Measurements from ENCODE around the gene NHLRC1.

NHLRC1 gene

GRCh38 chr6:18138906-18139305 is 16.4 kb upstream of the NHLRC1 start:
- DNase-seq, result no peak

- DNase-seq, result no peak
Observed at GRCh38 chr6:18136260-18136659, 13.8 kb upstream of the NHLRC1 start.

- DNase-seq, result no peak
Observed at GRCh38 chr6:18135171-18135570, 12.7 kb upstream of the NHLRC1 start.

- no peak for DNase-seq
Observed at GRCh38 chr6:18132346-18132745, 9.9 kb upstream of the NHLRC1 start.

GRCh38 chr6:18126121-18126520 is 3.6 kb upstream of the NHLRC1 start:
- DNase-seq, result no peak

- no peak for DNase-seq
Observed at GRCh38 chr6:18121580-18122127, 823 bp downstream of the NHLRC1 start.

- DNase-seq, result no peak
Observed at GRCh38 chr6:18119236-18119635, 3.2 kb downstream of the NHLRC1 start.

GRCh38 chr6:18118330-18118729 is 4.1 kb downstream of the NHLRC1 start:
- no peak for DNase-seq

GRCh38 chr6:18117136-18117535 is 5.3 kb downstream of the NHLRC1 start:
- no peak for DNase-seq

- DNase-seq, result no peak
Observed at GRCh38 chr6:18115356-18115755, 7.1 kb downstream of the NHLRC1 start.

- DNase-seq, result no peak
Observed at GRCh38 chr6:18110162-18110561, 12.3 kb downstream of the NHLRC1 start.

GRCh38 chr6:18107061-18107460 is 15.4 kb downstream of the NHLRC1 start:
- DNase-seq, result no peak

GRCh38 chr6:18102783-18103509 is 19.5 kb downstream of the NHLRC1 start:
- no peak for DNase-seq

GRCh38 chr6:18101873-18102272 is 20.6 kb downstream of the NHLRC1 start:
- DNase-seq, result no peak

- DNase-seq, result no peak
Observed at GRCh38 chr6:18101271-18101670, 21.2 kb downstream of the NHLRC1 start.

- DNase-seq, result no peak
Observed at GRCh38 chr6:18100296-18100695, 22.2 kb downstream of the NHLRC1 start.

GRCh38 chr6:18099511-18099910 is 23.0 kb downstream of the NHLRC1 start:
- no peak for DNase-seq

- no peak for DNase-seq
Observed at GRCh38 chr6:18096423-18096822, 26.1 kb downstream of the NHLRC1 start.

- DNase-seq, result no peak
Observed at GRCh38 chr6:18091382-18091781, 31.1 kb downstream of the NHLRC1 start.

GRCh38 chr6:18090349-18090786 is 32.1 kb downstream of the NHLRC1 start:
- no peak for DNase-seq

- no peak for DNase-seq
Observed at GRCh38 chr6:18088419-18089296, 33.8 kb downstream of the NHLRC1 start.

- no peak for DNase-seq
Observed at GRCh38 chr6:18087396-18088165, 34.9 kb downstream of the NHLRC1 start.

- no peak for DNase-seq
Observed at GRCh38 chr6:18081025-18081668, 41.3 kb downstream of the NHLRC1 start.
